ENCODE results near the gene IFNA1.

IFNA1 gene

GRCh38 chr9:21440139-21440538, at the start of gene IFNA1:
Gene IFNA1 (plus strand): TSS chr9:21440439. CDS start chr9:21440508, 69 bp downstream.
- no peak for ATAC-seq
- Mint-ChIP-seq H3K27ac (no peak within 1 kb of the TSS), H3K36me3 (no peaks in the 10 kb centered on the region), H3K4me1 (peaks cover 9% of the 10 kb centered on the region), H3K9me3 (no peaks in the 10 kb centered on the region), H3K27me3 (peaks cover 18% of the 10 kb centered on the region), H3K4me3 (no peak within 1 kb of the TSS)

- Mint-ChIP-seq H3K9me3 (no peaks in the 10 kb centered on the region), H3K27me3 (peaks cover 85% of the 10 kb centered on the region), H3K4me1 (peaks cover 16% of the 10 kb centered on the region), H3K36me3 (no peaks in the 10 kb centered on the region), H3K4me3 (no peak overlapping the region), H3K27ac (no peak overlapping the region)
- peak; percentile 78 for ATAC-seq
Measured at GRCh38 chr9:21392270-21392669, 48.0 kb upstream of the IFNA1 start.

- Mint-ChIP-seq H3K27ac (no peak overlapping the region), H3K4me1 (peaks cover 22% of the 10 kb centered on the region), H3K36me3 (no peaks in the 10 kb centered on the region), H3K27me3 (peaks cover 85% of the 10 kb centered on the region), H3K9me3 (no peaks in the 10 kb centered on the region), H3K4me3 (peak overlapping the region; percentile 22)
- peak; percentile 62 for ATAC-seq
Measured at GRCh38 chr9:21395778-21396717, 44.2 kb upstream of the IFNA1 start.

GRCh38 chr9:21398955-21399489, 41.2 kb upstream of the IFNA1 start:
- ATAC-seq: no peak
- H3K27ac Mint-ChIP-seq: no peak overlapping the region
- peaks cover 29% of the 10 kb centered on the region for H3K4me1 Mint-ChIP-seq
- peaks cover 76% of the 10 kb centered on the region for H3K27me3 Mint-ChIP-seq
- no peak overlapping the region for H3K4me3 Mint-ChIP-seq
- no peaks in the 10 kb centered on the region for H3K36me3 Mint-ChIP-seq
- H3K9me3 Mint-ChIP-seq: no peaks in the 10 kb centered on the region

GRCh38 chr9:21399956-21400355, 40.3 kb upstream of the IFNA1 start:
- Mint-ChIP-seq H3K27me3 (peaks cover 76% of the 10 kb centered on the region), H3K4me1 (peaks cover 29% of the 10 kb centered on the region), H3K36me3 (no peaks in the 10 kb centered on the region), H3K9me3 (no peaks in the 10 kb centered on the region), H3K4me3 (no peak overlapping the region), H3K27ac (no peak overlapping the region)
- ATAC-seq: no peak

- peak overlapping the region; percentile 23 for H3K4me3 Mint-ChIP-seq
- no peaks in the 10 kb centered on the region for H3K36me3 Mint-ChIP-seq
- no peak overlapping the region for H3K27ac Mint-ChIP-seq
- H3K27me3 Mint-ChIP-seq: peaks cover 54% of the 10 kb centered on the region
- ATAC-seq: no peak
- no peaks in the 10 kb centered on the region for H3K9me3 Mint-ChIP-seq
- peaks cover 18% of the 10 kb centered on the region for H3K4me1 Mint-ChIP-seq
Measured at GRCh38 chr9:21402386-21403251, 37.6 kb upstream of the IFNA1 start.

GRCh38 chr9:21404146-21404545, 36.1 kb upstream of the IFNA1 start:
- H3K36me3 Mint-ChIP-seq: no peaks in the 10 kb centered on the region
- no peaks in the 10 kb centered on the region for H3K9me3 Mint-ChIP-seq
- peaks cover 39% of the 10 kb centered on the region for H3K27me3 Mint-ChIP-seq
- no peak overlapping the region for H3K4me3 Mint-ChIP-seq
- no peak for ATAC-seq
- H3K27ac Mint-ChIP-seq: no peak overlapping the region
- H3K4me1 Mint-ChIP-seq: peaks cover 18% of the 10 kb centered on the region

- Mint-ChIP-seq H3K4me1 (peaks cover 27% of the 10 kb centered on the region), H3K27ac (no peak within 1 kb of the TSS), H3K36me3 (no peaks in the 10 kb centered on the region), H3K4me3 (no peak within 1 kb of the TSS), H3K27me3 (peaks cover 33% of the 10 kb centered on the region), H3K9me3 (no peaks in the 10 kb centered on the region)
- ATAC-seq: no peak
Measured at GRCh38 chr9:21408817-21409216, 31.4 kb upstream of the IFNA1 start, which contains the start of gene IFNA8. Gene IFNA8 (plus strand): TSS chr9:21409117. CDS start chr9:21409177, 60 bp downstream.

- H3K27me3 Mint-ChIP-seq: peaks cover 63% of the 10 kb centered on the region
- peak overlapping the region; percentile 21 for H3K4me3 Mint-ChIP-seq
- no peaks in the 10 kb centered on the region for H3K9me3 Mint-ChIP-seq
- H3K27ac Mint-ChIP-seq: no peak overlapping the region
- H3K36me3 Mint-ChIP-seq: no peaks in the 10 kb centered on the region
- peaks cover 29% of the 10 kb centered on the region for H3K4me1 Mint-ChIP-seq
- ATAC-seq: peak; percentile 74
Measured at GRCh38 chr9:21412107-21412506, 28.1 kb upstream of the IFNA1 start.

- no peak overlapping the region for H3K4me3 Mint-ChIP-seq
- no peaks in the 10 kb centered on the region for H3K36me3 Mint-ChIP-seq
- H3K4me1 Mint-ChIP-seq: peaks cover 29% of the 10 kb centered on the region
- no peaks in the 10 kb centered on the region for H3K9me3 Mint-ChIP-seq
- H3K27me3 Mint-ChIP-seq: peaks cover 73% of the 10 kb centered on the region
- no peak for ATAC-seq
- H3K27ac Mint-ChIP-seq: no peak overlapping the region
Measured at GRCh38 chr9:21413151-21413550, 27.1 kb upstream of the IFNA1 start.

- Mint-ChIP-seq H3K27ac (no peak overlapping the region), H3K4me3 (no peak overlapping the region)
- no peak for ATAC-seq
Measured at GRCh38 chr9:21413624-21414023, 26.6 kb upstream of the IFNA1 start.

GRCh38 chr9:21414220-21414940, 25.9 kb upstream of the IFNA1 start:
- H3K4me3 Mint-ChIP-seq: no peak overlapping the region
- H3K27ac Mint-ChIP-seq: no peak overlapping the region
- no peak for ATAC-seq
- H3K36me3 Mint-ChIP-seq: no peaks in the 10 kb centered on the region
- peaks cover 29% of the 10 kb centered on the region for H3K4me1 Mint-ChIP-seq
- H3K9me3 Mint-ChIP-seq: no peaks in the 10 kb centered on the region
- H3K27me3 Mint-ChIP-seq: peaks cover 85% of the 10 kb centered on the region

More at GRCh38 chr9:21413624-21414023, 26.6 kb upstream of the IFNA1 start:
- Mint-ChIP-seq H3K4me1 (peaks cover 29% of the 10 kb centered on the region), H3K27me3 (peaks cover 78% of the 10 kb centered on the region), H3K9me3 (no peaks in the 10 kb centered on the region), H3K36me3 (no peaks in the 10 kb centered on the region)

- H3K4me1 Mint-ChIP-seq: peaks cover 29% of the 10 kb centered on the region
- H3K9me3 Mint-ChIP-seq: no peaks in the 10 kb centered on the region
- no peaks in the 10 kb centered on the region for H3K36me3 Mint-ChIP-seq
- no peak overlapping the region for H3K4me3 Mint-ChIP-seq
- H3K27me3 Mint-ChIP-seq: peaks cover 77% of the 10 kb centered on the region
- H3K27ac Mint-ChIP-seq: no peak overlapping the region
- ATAC-seq: no peak
Measured at GRCh38 chr9:21415493-21416267, 24.6 kb upstream of the IFNA1 start.

GRCh38 chr9:21428235-21428634, 12.0 kb upstream of the IFNA1 start:
- no peak overlapping the region for H3K4me3 Mint-ChIP-seq
- ATAC-seq: no peak
- no peak overlapping the region for H3K27ac Mint-ChIP-seq
- H3K4me1 Mint-ChIP-seq: peaks cover 24% of the 10 kb centered on the region
- no peaks in the 10 kb centered on the region for H3K36me3 Mint-ChIP-seq
- no peaks in the 10 kb centered on the region for H3K9me3 Mint-ChIP-seq
- peaks cover 89% of the 10 kb centered on the region for H3K27me3 Mint-ChIP-seq
